GM12865 (cell line): ENCODE data around the gene RAP2B.
"Not testable (repeated sequence)": the region's sequence is repeated elsewhere in the genome, so short reads cannot be mapped to it uniquely, and the experiment has no call there.

Experiments
- DNase-seq: peaks from one replicate; pipeline ENCODE4 v3.0.0; 2010; ENCODE audit warnings: low read depth
- H3K4me3 ChIP-seq: 2 replicates; pipeline ENCODE4 v1.5.1; 2011; ENCODE audit warnings: mild to moderate bottlenecking, low read depth, low read length, control low read depth
- CTCF ChIP-seq: IDR thresholded peaks from 2 replicates; pipeline ENCODE4 v1.5.1; 2011; ENCODE audit warnings: low read length, control low read depth, low read depth, inconsistent platforms; ENCODE audit not compliant: insufficient read depth; ENCODE audit errors: missing control alignments

Gene RAP2B

GRCh38 chr3:153173758-153174516 lies 11.9 kb downstream of the RAP2B start:
- DNase-seq: peak; percentile 3
- TF ChIP-seq CTCF: no peak
- H3K4me3 ChIP-seq: no peak overlapping the region

- no peak overlapping the region for H3K4me3 ChIP-seq
- DNase-seq: no peak
- TF ChIP-seq CTCF: no peak
Observed at GRCh38 chr3:153176197-153176596, 14.2 kb downstream of the RAP2B start.

- no peak overlapping the region for H3K4me3 ChIP-seq
- DNase-seq: no peak
- no peak for TF ChIP-seq CTCF
Observed at GRCh38 chr3:153180860-153181372, 18.9 kb downstream of the RAP2B start.

GRCh38 chr3:153182501-153183293 lies 20.7 kb downstream of the RAP2B start:
- no peak overlapping the region for H3K4me3 ChIP-seq
- DNase-seq: no peak
- TF ChIP-seq CTCF: no peak

GRCh38 chr3:153190923-153191322 lies 28.9 kb downstream of the RAP2B start:
- DNase-seq: no peak
- H3K4me3 ChIP-seq: no peak overlapping the region
- TF ChIP-seq CTCF: no peak

- no peak overlapping the region for H3K4me3 ChIP-seq
- no peak for TF ChIP-seq CTCF
- no peak for DNase-seq
Observed at GRCh38 chr3:153192327-153192726, 30.3 kb downstream of the RAP2B start.

GRCh38 chr3:153193786-153194476 lies 31.9 kb downstream of the RAP2B start:
- DNase-seq, H3K4me3 ChIP-seq: not testable (repeated sequence)
